Dermis microvascular lymphatic vessel endothelial cell (primary cell): Measurements from ENCODE around the gene ZNF597. TPM values are rescaled to one million over a fixed set of nuclear protein-coding genes. Genes with fewer than 3 reads are reported as not detected.

Source experiments
- DNase-seq, 2 donors: peaks; one replicate each; pipeline versions ENCODE4 v3.0.0 to v3.0.0-alpha.2; 2010; ENCODE audit warnings: low read depth in 2 of 2
- total RNA-seq: library from RNA; depleted of rRNA; stranded (reverse); fragments of >200 nt; gene quantifications from 2 replicates; pipeline ENCODE4 v1.2.1, GENCODE V29; 2014

The ZNF597 gene
- 1.5 and 2.5 TPM in 2 replicates for total RNA-seq

- DNase-seq: peak; percentile 91 to 95
These were observed at the start of gene ZNF597, which contains the start of gene NAA60 for GRCh38 chr16:3443108-3444031. TSS of gene ZNF597 (minus strand) at chr16:3443504. CDS start at chr16:3443153, 351 bp downstream. TSS of gene NAA60 (plus strand) at chr16:3443680. CDS start at chr16:3476228, 32,548 bp downstream.

GRCh38 chr16:3492356-3492755 lies 49.1 kb upstream of the ZNF597 start:
- no peak for DNase-seq

GRCh38 chr16:3490911-3491629 lies 47.8 kb upstream of the ZNF597 start:
- DNase-seq: peak in 1 of 2 donors; percentile 12

GRCh38 chr16:3488801-3489200 lies 45.5 kb upstream of the ZNF597 start:
- DNase-seq: no peak

GRCh38 chr16:3487521-3488410 lies 44.5 kb upstream of the ZNF597 start:
- peak; percentile 57 to 72 for DNase-seq

- no peak for DNase-seq
These were observed 43.4 kb upstream of the ZNF597 start for GRCh38 chr16:3486506-3487215.

- DNase-seq: no peak
These were observed 42.7 kb upstream of the ZNF597 start for GRCh38 chr16:3485821-3486505.

- no peak for DNase-seq
These were observed 41.9 kb upstream of the ZNF597 start for GRCh38 chr16:3485097-3485745.

- no peak for DNase-seq
These were observed 41.2 kb upstream of the ZNF597 start for GRCh38 chr16:3484318-3485096.

- DNase-seq: no peak
These were observed 39.4 kb upstream of the ZNF597 start for GRCh38 chr16:3482659-3483241.

- DNase-seq: no peak
These were observed 38.7 kb upstream of the ZNF597 start for GRCh38 chr16:3481696-3482658.

- DNase-seq: no peak
These were observed 37.8 kb upstream of the ZNF597 start for GRCh38 chr16:3480901-3481695.

- DNase-seq: no peak
These were observed 36.4 kb upstream of the ZNF597 start for GRCh38 chr16:3479654-3480216.

GRCh38 chr16:3478242-3478925 lies 35.1 kb upstream of the ZNF597 start:
- DNase-seq: no peak

GRCh38 chr16:3476409-3476808 lies 33.1 kb upstream of the ZNF597 start:
- DNase-seq: no peak
